Activated CD4-positive, alpha-beta T cell treated with anti-CD3 and anti-CD28 coated beads for 36 hours (primary cell): ENCODE measurements around the gene IL22RA1. TPM values are rescaled to one million over a fixed set of nuclear protein-coding genes. Genes with fewer than 3 reads are reported as not detected.

Experiments
- ATAC-seq: fragments of 200-7000 bp; cut with Tn5 transposase; one replicate; pipeline ENCODE4 v1.10.0; 2021; ENCODE audit warnings: mild to moderate bottlenecking, moderate library complexity
- CTCF ChIA-PET: fragments of 350-600 bp; sonication (Branson Sonifier 250); formaldehyde crosslinking; loops from one replicate; lab custom pipeline; 2021; ENCODE audit warnings: antibody characterized with exemption; lab: Charles Lee
- POLR2A ChIA-PET: fragments of 350-600 bp; sonication (Branson Sonifier 250); formaldehyde crosslinking; loops from one replicate; lab custom pipeline; 2021; ENCODE audit warnings: antibody characterized with exemption, inconsistent platforms; lab: Charles Lee
- DNase-seq: peaks from one replicate; pipeline ENCODE4 v3.0.0-alpha.2; 2020
- H3K27ac Mint-ChIP-seq: one replicate; pipeline ENCODE4 v1.8.0; 2021; ENCODE audit warnings: mixed read lengths
- H3K27me3 Mint-ChIP-seq: one replicate; pipeline ENCODE4 v1.8.0; 2021; ENCODE audit warnings: mixed read lengths
- H3K36me3 Mint-ChIP-seq: one replicate; pipeline ENCODE4 v1.8.0; 2021; ENCODE audit warnings: low read depth, mixed read lengths
- H3K4me1 Mint-ChIP-seq: one replicate; pipeline ENCODE4 v1.8.0; 2021; ENCODE audit warnings: mixed read lengths
- H3K4me3 Mint-ChIP-seq: one replicate; pipeline ENCODE4 v1.8.0; 2021; ENCODE audit warnings: mild to moderate bottlenecking, moderate library complexity, mixed read lengths
- H3K9me3 Mint-ChIP-seq: one replicate; pipeline ENCODE4 v1.8.0; 2021; ENCODE audit warnings: low read depth, mixed read lengths
- intact Hi-C, 2 experiments: fragments of 100-400 bp; cut with DNase I in 1 of 2; cut with micrococcal nuclease in 1 of 2; formaldehyde crosslinking; loops; one replicate each; pipeline versions ENCODE4 v1.14.2 to v1.15.1; 2022 to 2024; cut with DNase I, micrococcal nuclease
- total RNA-seq, 2 experiments: library from RNA; stranded (reverse); gene quantifications; one replicate each; pipeline ENCODE4 v1.2.3, GENCODE V29; 2021

The IL22RA1 gene
- total RNA-seq, 2 experiments from 2014 or later = not detected

GRCh38 chr1:24080131-24080530, 62.8 kb downstream of the IL22RA1 start:
- no peak for ATAC-seq
- no peaks in the 10 kb centered on the region for H3K36me3 Mint-ChIP-seq
- no peak overlapping the region for H3K4me3 Mint-ChIP-seq
- no peaks in the 10 kb centered on the region for H3K9me3 Mint-ChIP-seq
- ChIA-PET POLR2A (no interaction called here), CTCF (interaction anchor here (1.0 kb wide), 1 partner anchor 21 kb away, joined by 3 read pairs; no protein-coding TSS in a partner anchor)
- DNase-seq = no peak
- intact Hi-C loops = no loop called here
- no peak overlapping the region for H3K27ac Mint-ChIP-seq
- peaks cover 3% of the 10 kb centered on the region for H3K27me3 Mint-ChIP-seq
- H3K4me1 Mint-ChIP-seq = no peaks in the 10 kb centered on the region

DNA sequence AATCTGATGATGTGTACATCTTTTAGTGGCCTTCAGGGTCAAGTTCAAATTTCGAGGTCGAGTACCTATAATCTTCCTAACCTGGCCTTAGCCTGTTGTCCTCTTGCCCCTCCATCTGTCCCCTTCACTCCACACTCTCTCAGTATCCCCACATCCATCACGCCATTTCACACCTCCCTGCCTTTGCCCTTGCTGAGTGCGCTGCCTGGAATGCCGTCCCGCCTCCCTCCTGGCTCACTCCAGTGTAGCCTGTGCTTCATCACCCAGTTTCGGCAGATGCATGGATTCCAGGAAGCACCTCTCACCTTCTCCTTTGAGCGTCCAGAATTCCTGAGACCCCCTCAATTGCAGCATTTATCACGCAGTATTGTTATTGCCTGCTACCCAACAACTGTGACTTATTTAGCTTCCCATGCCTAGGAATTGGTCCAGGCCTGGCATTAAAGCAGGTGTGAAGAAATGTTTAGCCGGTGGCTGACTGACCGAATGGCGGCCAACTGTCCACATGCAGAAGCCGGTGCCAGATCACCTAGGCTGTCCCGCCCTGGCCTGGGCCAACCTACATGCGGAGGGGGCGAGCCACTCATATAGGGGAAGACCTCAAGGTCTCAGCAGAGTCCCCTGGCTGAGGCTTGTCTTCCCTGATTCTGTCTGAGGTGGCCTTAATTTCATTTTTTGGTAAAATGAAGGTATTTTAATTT, 65.5 kb downstream of the IL22RA1 start:
- no peak for DNase-seq
- intact Hi-C loops = no loop called here
- H3K4me1 Mint-ChIP-seq = no peaks in the 10 kb centered on the region
- no peak for ATAC-seq
- H3K4me3 Mint-ChIP-seq = no peak overlapping the region
- H3K27ac Mint-ChIP-seq = no peak overlapping the region
- POLR2A ChIA-PET = no interaction called here
- H3K9me3 Mint-ChIP-seq = no peaks in the 10 kb centered on the region
- H3K36me3 Mint-ChIP-seq = no peaks in the 10 kb centered on the region
- CTCF ChIA-PET = no interaction called here
- no peaks in the 10 kb centered on the region for H3K27me3 Mint-ChIP-seq

- DNase-seq (no peak), ATAC-seq (no peak)
- ChIA-PET CTCF (no interaction called here), POLR2A (no interaction called here)
- Mint-ChIP-seq H3K27me3 (peaks cover under 1% of the 10 kb centered on the region), H3K4me3 (no peak overlapping the region), H3K36me3 (no peaks in the 10 kb centered on the region), H3K4me1 (peaks cover under 1% of the 10 kb centered on the region), H3K27ac (no peak overlapping the region), H3K9me3 (no peaks in the 10 kb centered on the region)
- intact Hi-C loops = no loop called here
Measured at GRCh38 chr1:24075946-24076345, 67.0 kb downstream of the IL22RA1 start.

DNA sequence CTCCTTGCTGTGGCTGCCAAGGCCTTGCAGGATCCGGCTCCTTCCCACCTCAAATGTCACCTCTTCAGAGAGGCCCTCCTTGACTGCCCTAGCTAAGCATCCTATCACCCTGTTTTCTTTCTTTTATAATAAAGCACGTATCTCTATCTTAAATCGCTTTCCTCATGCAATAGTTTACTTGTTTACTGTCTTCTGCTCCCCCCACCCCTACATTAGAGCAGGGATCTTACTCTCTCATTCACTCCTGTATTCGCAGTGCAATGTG, 67.4 kb downstream of the IL22RA1 start:
- Mint-ChIP-seq H3K27ac (no peak overlapping the region), H3K4me1 (peaks cover 4% of the 10 kb centered on the region), H3K9me3 (no peaks in the 10 kb centered on the region), H3K4me3 (no peak overlapping the region), H3K36me3 (no peaks in the 10 kb centered on the region), H3K27me3 (peaks cover 3% of the 10 kb centered on the region)
- CTCF ChIA-PET = no interaction called here
- DNase-seq = no peak
- intact Hi-C loops = no loop called here
- no peak for ATAC-seq
- POLR2A ChIA-PET = no interaction called here

GRCh38 chr1:24074817-24075589, 67.9 kb downstream of the IL22RA1 start:
- no peak overlapping the region for H3K27ac Mint-ChIP-seq

DNA sequence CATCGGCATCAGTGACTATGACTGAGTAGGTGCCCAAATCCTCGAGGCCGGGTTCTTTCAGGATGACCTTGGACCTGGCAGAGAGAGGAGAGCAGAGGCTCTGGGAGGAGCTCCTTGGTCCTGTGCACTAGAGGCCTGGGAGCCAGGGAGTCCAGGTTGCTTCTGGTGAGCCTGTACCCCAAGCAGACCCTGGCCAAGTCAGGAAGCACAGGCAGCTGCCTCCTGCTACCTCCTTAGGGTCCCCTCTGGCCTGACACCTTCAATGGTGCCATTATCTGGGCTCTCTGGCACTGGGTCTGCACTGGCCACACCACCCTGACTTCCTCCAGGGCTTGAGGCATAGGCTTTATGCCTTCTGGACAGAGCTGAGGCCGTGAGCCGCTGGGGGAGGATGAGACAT, 68.7 kb downstream of the IL22RA1 start:
- peaks cover 4% of the 10 kb centered on the region for H3K27me3 Mint-ChIP-seq
- H3K9me3 Mint-ChIP-seq = no peaks in the 10 kb centered on the region
- ATAC-seq = no peak
- POLR2A ChIA-PET = no interaction called here
- peaks cover 4% of the 10 kb centered on the region for H3K4me1 Mint-ChIP-seq
- H3K36me3 Mint-ChIP-seq = no peaks in the 10 kb centered on the region
- CTCF ChIA-PET = interaction anchor here (0.6 kb wide), 1 partner anchor 310 kb away, joined by 3 read pairs; no protein-coding TSS in a partner anchor
- DNase-seq = no peak
- H3K27ac Mint-ChIP-seq = no peak overlapping the region
- H3K4me3 Mint-ChIP-seq = no peak overlapping the region
- intact Hi-C loops = no loop called here

More at GRCh38 chr1:24074817-24075589, 67.9 kb downstream of the IL22RA1 start:
- intact Hi-C loops = no loop called here
- H3K9me3 Mint-ChIP-seq = no peaks in the 10 kb centered on the region
- H3K4me3 Mint-ChIP-seq = no peak overlapping the region
- DNase-seq (no peak), ATAC-seq (no peak)
- peaks cover 4% of the 10 kb centered on the region for H3K4me1 Mint-ChIP-seq
- ChIA-PET CTCF (interaction anchor here (0.6 kb wide), 1 partner anchor 309 kb away, joined by 3 read pairs; no protein-coding TSS in a partner anchor), POLR2A (no interaction called here)
- no peaks in the 10 kb centered on the region for H3K36me3 Mint-ChIP-seq
- H3K27me3 Mint-ChIP-seq = peaks cover 3% of the 10 kb centered on the region

DNA sequence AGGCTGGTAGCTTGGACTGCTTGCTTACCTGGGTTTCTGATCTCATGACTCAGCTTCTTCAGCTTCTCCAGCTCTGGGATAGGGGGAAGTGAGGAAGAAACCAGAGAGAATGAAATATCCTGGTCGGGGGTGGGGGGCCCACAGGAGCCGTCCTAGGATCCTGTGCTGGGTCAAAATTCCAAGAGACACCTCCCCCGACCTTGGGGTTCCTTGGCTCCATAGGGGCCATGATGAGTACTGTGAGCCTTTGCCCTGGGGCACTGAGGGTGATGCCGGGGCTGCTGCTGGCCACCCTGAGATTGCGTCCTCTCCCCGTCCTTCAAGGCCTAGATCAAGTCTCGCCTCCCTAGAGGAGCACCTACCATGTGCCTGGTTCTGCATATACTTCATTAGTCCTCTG, 71.0 kb downstream of the IL22RA1 start:
- no peaks in the 10 kb centered on the region for H3K9me3 Mint-ChIP-seq
- intact Hi-C loops = loop anchor here (1.0 to 2.0 kb wide), 6 partner anchors 40 to 320 kb away; partner anchors contain the start of gene MYOM3 (in 1 of the 2)

DNA sequence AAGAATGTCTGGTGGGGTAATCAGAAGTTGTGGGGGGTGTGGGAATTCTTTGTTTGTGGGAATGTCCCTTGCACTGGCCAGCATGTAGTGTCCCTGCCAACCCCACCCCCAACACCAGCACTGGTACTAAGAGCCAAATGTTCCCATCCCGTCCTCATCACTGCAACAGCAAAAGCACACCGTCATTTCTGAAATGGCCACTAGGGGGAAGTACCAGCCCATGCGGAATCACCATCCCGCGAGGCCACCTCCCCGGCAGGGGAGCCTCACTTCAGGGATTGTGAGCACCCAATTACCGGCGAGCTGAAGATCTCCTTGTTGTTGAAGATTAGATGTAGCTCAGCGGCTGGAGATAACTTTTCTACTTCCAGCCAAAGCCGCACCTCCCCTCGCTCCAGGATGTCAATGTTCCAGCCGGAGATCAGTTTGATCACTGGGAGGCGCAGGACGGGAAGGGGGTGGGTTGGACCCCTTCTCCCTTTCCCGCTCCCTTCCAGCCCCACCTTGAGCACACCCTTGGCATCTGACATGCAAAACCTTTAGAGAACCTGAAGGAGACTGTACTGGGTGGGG, 72.0 kb downstream of the IL22RA1 start:
- no peaks in the 10 kb centered on the region for H3K9me3 Mint-ChIP-seq

More for the DNA sequence above, 71.0 kb downstream of the IL22RA1 start:
- Mint-ChIP-seq H3K4me1 (peaks cover 4% of the 10 kb centered on the region), H3K36me3 (no peaks in the 10 kb centered on the region), H3K27ac (no peak overlapping the region), H3K4me3 (no peak overlapping the region), H3K27me3 (peaks cover 6% of the 10 kb centered on the region)
- CTCF ChIA-PET = interaction anchor here (0.6 to 2.7 kb wide), 13 partner anchors 11 to 518 kb away, joined by 3 to 19 read pairs (median 3); partner anchors contain the start of gene MYOM3
- ATAC-seq = no peak
- no peak for DNase-seq
- POLR2A ChIA-PET = no interaction called here

DNA sequence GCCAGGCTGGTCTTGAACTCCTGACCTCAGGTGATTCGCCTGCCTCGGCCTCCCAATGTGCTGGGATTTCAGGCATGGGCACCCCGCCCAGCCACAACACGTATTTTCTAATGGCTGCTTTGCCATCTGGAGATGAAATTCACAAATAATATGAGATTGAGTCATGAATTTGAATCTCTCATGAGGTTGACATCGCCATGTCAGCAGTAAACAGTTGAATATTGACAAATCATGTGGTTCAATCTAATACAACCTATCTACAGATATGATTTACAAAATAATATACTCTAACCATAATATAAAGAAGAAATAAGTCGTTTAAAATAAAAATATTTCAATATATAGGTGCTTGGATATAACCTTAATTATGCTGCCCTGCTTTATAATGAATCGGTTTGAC, 73.1 kb downstream of the IL22RA1 start:
- Mint-ChIP-seq H3K27ac (no peak overlapping the region), H3K4me3 (no peak overlapping the region), H3K27me3 (peaks cover 6% of the 10 kb centered on the region), H3K36me3 (no peaks in the 10 kb centered on the region), H3K9me3 (no peaks in the 10 kb centered on the region), H3K4me1 (peaks cover 4% of the 10 kb centered on the region)
- intact Hi-C loops = loop anchor here (1.0 to 2.0 kb wide), 4 partner anchors 42 to 321 kb away; partner anchors contain the start of gene MYOM3 (in 1 of the 2)
- DNase-seq = no peak
- CTCF ChIA-PET = interaction anchor here (0.6 to 2.7 kb wide), 6 partner anchors 9 to 322 kb away, joined by 4 to 19 read pairs (median 5); no protein-coding TSS in a partner anchor
- no peak for ATAC-seq
- POLR2A ChIA-PET = no interaction called here

More for the DNA sequence above, 72.0 kb downstream of the IL22RA1 start:
- Mint-ChIP-seq H3K4me3 (no peak overlapping the region), H3K27me3 (peaks cover 6% of the 10 kb centered on the region), H3K4me1 (peaks cover 4% of the 10 kb centered on the region), H3K36me3 (no peaks in the 10 kb centered on the region), H3K27ac (no peak overlapping the region)
- ATAC-seq = peak; percentile 97
- ChIA-PET CTCF (interaction anchor here (0.6 to 2.7 kb wide), 20 partner anchors 10 to 519 kb away, joined by 3 to 19 read pairs (median 4); partner anchors contain the start of genes MYOM3 and NIPAL3), POLR2A (interaction anchor here (0.6 kb wide), 1 partner anchor 46 kb away, joined by 4 read pairs; no protein-coding TSS in a partner anchor)
- DNase-seq = peak; percentile 87
- intact Hi-C loops = loop anchor here (1.0 to 2.0 kb wide), 6 partner anchors 41 to 321 kb away; partner anchors contain the start of gene MYOM3 (in 2 of the 2)
